Thyroid gland (tissue), 4 donors: ENCODE measurements around the gene ARFGEF3. TPM values are rescaled to one million over a fixed set of nuclear protein-coding genes. Genes with fewer than 3 reads are reported as not detected.
"Not testable (repeated sequence)": the region's sequence is repeated elsewhere in the genome, so short reads cannot be mapped to it uniquely, and the experiment has no call there.

Experiments
- DNase-seq, 2 donors: peaks; one replicate each; pipeline ENCODE4 v3.0.0-alpha.2; 2019
- H3K27ac ChIP-seq, 3 donors: fragments of 200-600 bp; sonication (generic); 1 replicate in 2 of 3; 2 replicates in 1 of 3; pipeline ENCODE4 v1.5.1; 2016 to 2019; ENCODE audit warnings: mild to moderate bottlenecking in 1 of 3, moderate library complexity in 1 of 3
- H3K27me3 ChIP-seq: fragments of 200-600 bp; sonication (generic); one replicate; pipeline ENCODE4 v1.5.1; 2019
- H3K36me3 ChIP-seq, 2 donors: fragments of 200-600 bp; sonication (generic); one replicate each; pipeline ENCODE4 v1.5.1; 2016 to 2019
- H3K4me1 ChIP-seq, 2 donors: fragments of 200-600 bp; sonication (generic); one replicate each; pipeline ENCODE4 v1.5.1; 2017 to 2019
- H3K4me3 ChIP-seq, 3 donors: fragments of 200-600 bp; sonication (generic); replicated peaks in 1 of 3; 1 replicate in 2 of 3; 2 replicates in 1 of 3; pipeline ENCODE4 v1.5.1; 2016; ENCODE audit warnings: mild to moderate bottlenecking in 1 of 3
- H3K9me3 ChIP-seq: fragments of 200-600 bp; sonication (generic); one replicate; pipeline ENCODE4 v1.5.1; 2017
- POLR2A ChIP-seq, 2 donors: fragments of 450-650 bp; IDR thresholded peaks; one replicate each; pipeline ENCODE4 v1.6.1; 2017; ENCODE audit warnings: antibody characterized with exemption in 2 of 2, mild to moderate bottlenecking in 2 of 2, moderate library complexity in 1 of 2
- WGBS, 2 donors: methylation state at CpG; one replicate each; pipeline ENCODE4 v1.1.5; 2017; 5-methylcytosine and 5-hydroxymethylcytosine counted together
- intact Hi-C: fragments of 100-400 bp; cut with DNase I; formaldehyde crosslinking; loops from one replicate; pipeline ENCODE4 v1.15.1; 2023
- total RNA-seq, 4 donors: library from RNA; depleted of rRNA; stranded (reverse); fragments of >200 nt; gene quantifications; one replicate each; pipeline ENCODE4 v1.2.3, GENCODE V29; 2016
- TF ChIP-seq, protein P1 (sequence below), 6 experiments: fragments of 200-600 bp in 3 of 6; fragments of 450-650 bp in 3 of 6; sonication (generic) in 3 of 6; IDR thresholded peaks; one replicate each; pipeline ENCODE4 v1.5.1; 2016 to 2019; ENCODE audit warnings: antibody characterized with exemption in 6 of 6, mild to moderate bottlenecking in 2 of 6, inconsistent platforms in 1 of 6, moderate library complexity in 1 of 6

ARFGEF3 gene
- total RNA-seq, 4 donors from 2014 or later, result 2.4 to 7.2 (median 4.4) TPM

DNA sequence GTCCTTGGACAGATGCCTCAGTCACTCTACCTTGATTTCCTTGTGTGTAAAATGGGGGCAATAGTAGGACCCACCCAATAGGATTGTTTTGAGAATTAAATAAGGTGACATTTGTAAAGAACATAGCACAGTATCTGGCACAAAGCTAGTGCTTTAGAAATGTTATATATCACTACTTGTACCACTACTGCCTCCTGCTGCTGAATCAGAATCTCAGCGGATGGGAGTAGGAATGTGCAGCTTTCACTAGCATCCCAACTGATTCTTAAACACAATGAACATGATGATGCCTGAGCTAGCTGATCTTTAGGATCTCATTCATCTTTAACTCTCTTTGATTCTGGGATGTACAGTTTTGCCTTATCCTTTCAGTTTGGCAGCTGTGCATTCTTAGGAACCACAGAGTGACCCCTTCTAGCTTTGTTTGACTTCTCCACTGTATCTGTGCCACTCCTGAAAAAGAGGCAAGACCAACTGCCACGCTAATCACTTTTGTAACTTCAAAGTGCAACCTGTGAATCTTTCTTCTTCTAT, 49.4 kb downstream of the ARFGEF3 start:
- intact Hi-C loops, result no loop called here
- no peak for DNase-seq
- TF ChIP-seq, protein P1, sequence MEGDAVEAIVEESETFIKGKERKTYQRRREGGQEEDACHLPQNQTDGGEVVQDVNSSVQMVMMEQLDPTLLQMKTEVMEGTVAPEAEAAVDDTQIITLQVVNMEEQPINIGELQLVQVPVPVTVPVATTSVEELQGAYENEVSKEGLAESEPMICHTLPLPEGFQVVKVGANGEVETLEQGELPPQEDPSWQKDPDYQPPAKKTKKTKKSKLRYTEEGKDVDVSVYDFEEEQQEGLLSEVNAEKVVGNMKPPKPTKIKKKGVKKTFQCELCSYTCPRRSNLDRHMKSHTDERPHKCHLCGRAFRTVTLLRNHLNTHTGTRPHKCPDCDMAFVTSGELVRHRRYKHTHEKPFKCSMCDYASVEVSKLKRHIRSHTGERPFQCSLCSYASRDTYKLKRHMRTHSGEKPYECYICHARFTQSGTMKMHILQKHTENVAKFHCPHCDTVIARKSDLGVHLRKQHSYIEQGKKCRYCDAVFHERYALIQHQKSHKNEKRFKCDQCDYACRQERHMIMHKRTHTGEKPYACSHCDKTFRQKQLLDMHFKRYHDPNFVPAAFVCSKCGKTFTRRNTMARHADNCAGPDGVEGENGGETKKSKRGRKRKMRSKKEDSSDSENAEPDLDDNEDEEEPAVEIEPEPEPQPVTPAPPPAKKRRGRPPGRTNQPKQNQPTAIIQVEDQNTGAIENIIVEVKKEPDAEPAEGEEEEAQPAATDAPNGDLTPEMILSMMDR (IDR thresholded peaks at IDR 0.05), result no peak
- no peak for TF ChIP-seq POLR2A (IDR thresholded peaks at IDR 0.05)
- Histone ChIP-seq H3K9me3 (no peaks in the 10 kb centered on the region), H3K4me1 (no peaks in the 10 kb centered on the region), H3K27me3 (no peaks in the 10 kb centered on the region), H3K27ac (no peak overlapping the region), H3K4me3 (no peak overlapping the region), H3K36me3 (no peaks in the 10 kb centered on the region)
- WGBS, 2 donors, result 86 to 92% methylated on average over 2 of the region's 2 CpGs

DNA sequence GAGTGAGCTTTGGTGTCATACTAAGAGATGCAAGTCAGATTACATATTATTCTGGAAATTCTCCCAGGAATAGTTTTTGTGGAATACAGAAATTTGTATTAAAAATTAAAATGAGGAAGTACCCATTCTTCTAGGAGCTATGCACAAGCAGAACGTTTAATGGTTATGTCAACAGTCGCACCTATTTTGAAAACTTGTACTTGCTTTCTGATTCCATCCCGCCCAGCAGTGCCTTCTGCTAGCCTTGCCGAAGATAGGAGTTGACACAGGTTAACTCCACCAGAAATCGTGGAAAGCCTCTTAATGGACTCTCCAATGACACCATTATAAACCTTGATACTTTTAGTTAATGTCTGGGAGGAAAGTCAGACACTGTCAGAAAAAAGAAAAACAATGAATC, 49.9 kb downstream of the ARFGEF3 start:
- WGBS, 2 donors, result 74 to 78% methylated on average over 5 of the region's 5 CpGs
- Histone ChIP-seq H3K36me3 (no peaks in the 10 kb centered on the region), H3K27ac (no peak overlapping the region), H3K9me3 (no peaks in the 10 kb centered on the region), H3K4me1 (no peaks in the 10 kb centered on the region), H3K4me3 (no peak overlapping the region), H3K27me3 (no peaks in the 10 kb centered on the region)
- TF ChIP-seq POLR2A (IDR thresholded peaks at IDR 0.05), result no peak
- TF ChIP-seq, protein P1 (IDR thresholded peaks at IDR 0.05), result no peak
- intact Hi-C loops, result no loop called here
- DNase-seq, result no peak

DNA sequence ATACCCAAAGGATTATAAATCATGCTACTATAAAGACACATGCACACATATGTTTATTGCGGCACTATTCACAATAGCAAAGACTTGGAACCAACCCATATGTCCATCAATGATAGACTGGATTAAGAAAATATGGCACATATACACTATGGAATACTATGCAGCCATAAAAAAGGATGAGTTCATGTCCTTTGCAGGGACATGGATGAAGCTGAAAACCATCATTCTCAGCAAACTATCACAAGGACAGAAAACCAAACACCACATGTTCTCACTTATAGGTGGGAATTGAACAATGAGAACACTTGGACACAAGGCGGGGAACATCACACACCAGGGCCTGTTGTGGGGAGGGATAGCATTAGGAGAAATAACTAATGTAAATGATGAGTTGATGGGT, 50.8 kb downstream of the ARFGEF3 start:
- H3K4me3 ChIP-seq, H3K4me1 ChIP-seq, H3K27ac ChIP-seq, H3K27me3 ChIP-seq, H3K36me3 ChIP-seq, H3K9me3 ChIP-seq, intact Hi-C loops, DNase-seq: not testable (repeated sequence)
- WGBS, 2 donors, result 95 to 100% methylated on average over 2 of the region's 2 CpGs

DNA sequence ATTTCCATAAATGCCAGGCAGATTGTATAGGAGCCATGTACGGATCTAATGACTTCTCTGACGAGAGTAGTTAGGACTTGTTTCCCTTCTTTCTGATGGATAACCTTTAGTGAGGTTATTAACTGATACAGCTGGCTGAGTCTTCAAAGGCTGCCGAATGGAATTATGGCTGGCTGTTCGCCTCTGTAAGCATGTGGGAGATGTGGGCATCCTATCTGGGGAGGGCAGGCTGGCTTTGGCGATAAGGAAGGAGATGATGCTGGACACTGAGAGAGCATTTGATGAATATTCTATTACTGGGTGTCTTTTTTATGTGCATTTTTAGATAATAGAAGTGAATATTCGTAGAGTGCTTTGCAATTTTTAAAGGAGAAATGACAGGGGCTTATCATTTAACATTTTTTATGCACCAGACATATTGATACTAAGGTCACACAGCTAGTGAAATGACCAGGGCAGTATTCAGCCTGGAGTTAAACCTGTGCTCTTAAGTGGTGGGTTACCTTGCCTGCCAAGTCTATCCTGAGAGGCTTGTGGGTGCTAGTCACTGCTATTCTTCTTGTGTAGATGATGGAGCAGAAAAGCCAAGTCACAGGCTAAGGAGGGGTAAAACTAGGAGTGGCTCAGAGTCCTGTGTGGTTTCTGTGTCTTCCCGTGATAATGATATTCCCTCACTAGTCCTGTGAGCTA, 53.5 kb downstream of the ARFGEF3 start:
- no peak overlapping the region for H3K27ac ChIP-seq
- H3K27me3 ChIP-seq, result no peaks in the 10 kb centered on the region
- no peaks in the 10 kb centered on the region for H3K4me1 ChIP-seq
- intact Hi-C loops, result no loop called here
- no peak overlapping the region for H3K4me3 ChIP-seq
- 83 to 86% methylated on average over 7 of the region's 7 CpGs for WGBS, 2 donors
- no peaks in the 10 kb centered on the region for H3K9me3 ChIP-seq
- TF ChIP-seq POLR2A (IDR thresholded peaks at IDR 0.05), result no peak
- TF ChIP-seq, protein P1 (IDR thresholded peaks at IDR 0.05), result no peak
- no peaks in the 10 kb centered on the region for H3K36me3 ChIP-seq
- DNase-seq, result no peak

DNA sequence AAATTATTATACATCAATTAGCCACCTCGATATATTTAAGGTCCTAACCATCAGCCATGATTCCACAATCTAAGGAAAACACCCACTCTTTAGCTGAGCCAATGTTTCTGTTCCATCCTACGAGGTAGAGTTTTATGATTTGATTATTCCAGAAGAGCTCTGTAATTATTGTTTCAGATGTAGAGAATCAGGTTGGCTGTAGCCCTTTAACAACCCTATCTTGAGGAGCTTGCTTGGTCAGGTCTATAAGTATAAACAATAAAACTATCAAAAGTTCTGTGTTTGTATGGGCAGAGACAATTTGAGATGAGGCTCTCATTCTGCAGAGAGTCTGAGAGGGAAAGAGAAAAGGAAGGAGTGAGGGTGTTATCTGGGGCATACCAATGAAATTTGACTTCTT, 56.7 kb downstream of the ARFGEF3 start, which contains the start of gene PBOV1:
TSS of gene PBOV1 (minus strand) at position 43 of the 400 bp plus-strand sequence. CDS start 96 bp downstream, outside the sequence.
- Histone ChIP-seq H3K27ac (no peak within 1 kb of the TSS), H3K4me3 (no peak within 1 kb of the TSS), H3K36me3 (no peaks in the 10 kb centered on the region), H3K9me3 (no peaks in the 10 kb centered on the region), H3K27me3 (no peaks in the 10 kb centered on the region), H3K4me1 (no peaks in the 10 kb centered on the region)
- TF ChIP-seq, protein P1 (IDR thresholded peaks at IDR 0.05), result no peak
- no peak for TF ChIP-seq POLR2A (IDR thresholded peaks at IDR 0.05)
- WGBS, 2 donors, result 79 to 83% methylated on average over 2 of the region's 2 CpGs
- DNase-seq, result no peak
- intact Hi-C loops, result no loop called here
